ENCODE measurements around the gene PTMS. TPM values are rescaled to one million over a fixed set of nuclear protein-coding genes. Genes with fewer than 3 reads are reported as not detected.

Gene PTMS
- total RNA-seq, 1 experiment from 2014 or later, result 422 TPM

- Histone ChIP-seq H3K79me1 (ENCODE audit: insufficient read depth, low read depth, low read length, poor library complexity, severe bottlenecking) (no peaks in the 10 kb centered on the region), H4K8ac (replicated peaks; ENCODE audit: insufficient read length, low read depth, low read length) (no peak overlapping the region), H3K56ac (ENCODE audit: insufficient read length, low read depth, low read length) (no peak overlapping the region), H2BK20ac (ENCODE audit: low read depth, low read length, poor library complexity, severe bottlenecking) (no peak overlapping the region), H3K23me2 (ENCODE audit: insufficient read length, low read depth, low read length, poor library complexity, severe bottlenecking) (no peaks in the 10 kb centered on the region), H2BK5ac (ENCODE audit: insufficient read length, low read length) (no peak overlapping the region), H3K9me3 (ENCODE audit: control insufficient read depth, low read depth, low read length) (no peaks in the 10 kb centered on the region), H3K9ac (ENCODE audit: extremely low read depth, insufficient read length, low read length) (no peak overlapping the region), H2BK12ac (ENCODE audit: insufficient read length, low read depth, low read length) (no peak overlapping the region), H2AK5ac (ENCODE audit: insufficient read length, low read length) (no peak overlapping the region), H4K5ac (ENCODE audit: insufficient read length, low read depth, low read length) (no peak overlapping the region), H3K79me2 (ENCODE audit: insufficient read depth, low read length) (no peaks in the 10 kb centered on the region), H3K4me1 (ENCODE audit: insufficient read depth, low read length) (peaks cover 5% of the 10 kb centered on the region; the same call in 1 of the 2 replicates), H4K20me1 (ENCODE audit: control insufficient read depth, insufficient read depth, insufficient read length) (no peaks in the 10 kb centered on the region), H3K4ac (ENCODE audit: low read depth, low read length) (no peak overlapping the region), H3K14ac (ENCODE audit: insufficient read depth, low read length) (no peak overlapping the region), H3K18ac (ENCODE audit: insufficient read length, low read depth, low read length) (no peak overlapping the region), H4K91ac (ENCODE audit: insufficient read length, low read depth, low read length) (no peak overlapping the region), H3K27ac (ENCODE audit: insufficient read length, low read depth, low read length) (no peak overlapping the region), H3K4me2 (ENCODE audit: insufficient read depth, insufficient read length, low read length) (no peak overlapping the region), H3T11ph (ENCODE audit: low read length) (no peak overlapping the region), H3K23ac (ENCODE audit: insufficient read length, low read depth, low read length) (no peak overlapping the region), H2BK15ac (ENCODE audit: low read depth, low read length) (no peak overlapping the region), H3K27me3 (ENCODE audit: insufficient read depth, low read length) (no peaks in the 10 kb centered on the region), H2AFZ (ENCODE audit: low read length) (no peak overlapping the region), H2BK120ac (ENCODE audit: low read depth, low read length, poor library complexity, severe bottlenecking) (no peak overlapping the region)
- H3K4me3 Mint-ChIP-seq, result no peak overlapping the region
- WGBS (ENCODE audit: extremely low coverage, insufficient read length, low lambda C conversion rate), result no CpG with 5 or more reads among the region's 5 CpGs
- DNase-seq, result no peak
- H3K27ac Mint-ChIP-seq, result peak overlapping the region in 2 of 3 experiments; percentile 27 to 85; a peak in 3 of 7 replicates
- peaks cover 21 to 27% of the 10 kb centered on the region in 2 experiments for H3K4me1 Mint-ChIP-seq
- TF ChIP-seq CTCF (conservative IDR thresholded peaks at IDR 0.05), result no peak
- H3K27me3 Mint-ChIP-seq (ENCODE audit: low read depth), result peaks cover 18% of the 10 kb centered on the region
- no peaks in the 10 kb centered on the region; a peak in 1 of 7 replicates for H3K36me3 Mint-ChIP-seq (ENCODE audit: insufficient read depth in 1 of 3, low read depth in 3 of 3)
- no peaks in the 10 kb centered on the region for H3K9me3 Mint-ChIP-seq
These were observed 21.1 kb downstream of the PTMS start for GRCh38 chr12:6787309-6787708.
